ENCODE data around the gene OR6J1.
"Not testable (repeated sequence)": the region's sequence is repeated elsewhere in the genome, so short reads cannot be mapped to it uniquely, and the experiment has no call there.

OR6J1 gene

GRCh38 chr14:22630486-22630885 lies 13.7 kb downstream of the OR6J1 start:
- TF ChIP-seq ZFX (IDR thresholded peaks at IDR 0.05) = no peak
- TF ChIP-seq, protein P1, sequence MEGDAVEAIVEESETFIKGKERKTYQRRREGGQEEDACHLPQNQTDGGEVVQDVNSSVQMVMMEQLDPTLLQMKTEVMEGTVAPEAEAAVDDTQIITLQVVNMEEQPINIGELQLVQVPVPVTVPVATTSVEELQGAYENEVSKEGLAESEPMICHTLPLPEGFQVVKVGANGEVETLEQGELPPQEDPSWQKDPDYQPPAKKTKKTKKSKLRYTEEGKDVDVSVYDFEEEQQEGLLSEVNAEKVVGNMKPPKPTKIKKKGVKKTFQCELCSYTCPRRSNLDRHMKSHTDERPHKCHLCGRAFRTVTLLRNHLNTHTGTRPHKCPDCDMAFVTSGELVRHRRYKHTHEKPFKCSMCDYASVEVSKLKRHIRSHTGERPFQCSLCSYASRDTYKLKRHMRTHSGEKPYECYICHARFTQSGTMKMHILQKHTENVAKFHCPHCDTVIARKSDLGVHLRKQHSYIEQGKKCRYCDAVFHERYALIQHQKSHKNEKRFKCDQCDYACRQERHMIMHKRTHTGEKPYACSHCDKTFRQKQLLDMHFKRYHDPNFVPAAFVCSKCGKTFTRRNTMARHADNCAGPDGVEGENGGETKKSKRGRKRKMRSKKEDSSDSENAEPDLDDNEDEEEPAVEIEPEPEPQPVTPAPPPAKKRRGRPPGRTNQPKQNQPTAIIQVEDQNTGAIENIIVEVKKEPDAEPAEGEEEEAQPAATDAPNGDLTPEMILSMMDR (conservative IDR thresholded peaks at IDR 0.05) = no peak
- H3K27ac ChIP-seq = no peak overlapping the region

- TF ChIP-seq ZFX (IDR thresholded peaks at IDR 0.05) = no peak
- TF ChIP-seq, protein P1 (conservative IDR thresholded peaks at IDR 0.05) = no peak
- H3K27ac ChIP-seq = no peak overlapping the region
Observed at GRCh38 chr14:22630066-22630465, 14.1 kb downstream of the OR6J1 start.

DNA sequence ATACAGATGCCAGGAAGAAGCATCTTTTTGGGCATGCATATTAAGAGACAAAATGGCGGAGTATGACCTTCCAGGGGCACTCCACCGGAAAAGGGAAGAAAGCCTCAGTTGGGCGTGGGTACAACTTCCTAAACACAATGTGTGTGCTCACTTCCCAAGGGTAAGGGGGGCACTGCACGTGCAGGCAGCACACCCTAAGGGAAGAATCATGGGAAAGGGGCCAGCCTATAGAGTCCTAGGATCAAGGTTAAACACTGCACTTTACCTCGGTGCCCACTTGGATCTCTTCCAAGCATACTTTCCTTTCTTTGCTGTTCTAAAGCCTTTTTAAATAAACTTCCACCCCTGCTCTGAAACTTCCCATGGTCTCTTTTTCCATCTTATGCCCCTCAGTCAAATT lies 14.8 kb downstream of the OR6J1 start:
- H3K27ac ChIP-seq = no peak overlapping the region
- TF ChIP-seq ZFX (IDR thresholded peaks at IDR 0.05) = no peak
- TF ChIP-seq, protein P1 (conservative IDR thresholded peaks at IDR 0.05) = no peak

GRCh38 chr14:22627506-22628263 lies 16.5 kb downstream of the OR6J1 start:
- no peak overlapping the region for H3K27ac ChIP-seq
- no peak for TF ChIP-seq ZFX (IDR thresholded peaks at IDR 0.05)
- TF ChIP-seq, protein P1 (conservative IDR thresholded peaks at IDR 0.05) = no peak

- no peak overlapping the region for H3K27ac ChIP-seq
- no peak for TF ChIP-seq ZFX (IDR thresholded peaks at IDR 0.05)
- TF ChIP-seq, protein P1 (conservative IDR thresholded peaks at IDR 0.05) = no peak
Observed at GRCh38 chr14:22626590-22626989, 17.6 kb downstream of the OR6J1 start.

- H3K27ac ChIP-seq = no peak overlapping the region
- TF ChIP-seq ZFX (IDR thresholded peaks at IDR 0.05) = no peak
- TF ChIP-seq, protein P1 (conservative IDR thresholded peaks at IDR 0.05) = no peak
Observed at GRCh38 chr14:22623047-22623446, 21.1 kb downstream of the OR6J1 start.

DNA sequence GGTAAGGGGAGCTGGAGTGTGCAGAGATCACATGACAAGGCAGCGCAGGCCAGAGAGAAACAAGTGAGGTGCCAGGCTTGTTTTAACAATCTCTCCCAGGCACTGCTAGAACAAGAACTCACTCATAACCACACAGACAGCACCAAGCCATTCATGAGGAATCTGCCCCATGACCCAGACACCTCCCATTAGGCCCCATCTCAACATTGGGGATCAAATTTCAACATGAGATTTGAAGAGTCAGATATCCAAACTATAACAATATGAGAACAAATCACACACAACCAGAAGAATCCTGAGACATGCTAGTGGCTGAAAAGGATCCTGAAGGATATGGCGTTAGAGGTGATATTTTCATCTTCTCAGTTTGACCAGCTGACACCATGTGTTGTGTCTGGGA lies 21.9 kb downstream of the OR6J1 start:
- TF ChIP-seq, protein P1 (conservative IDR thresholded peaks at IDR 0.05) = no peak
- TF ChIP-seq ZFX (IDR thresholded peaks at IDR 0.05) = no peak
- no peak overlapping the region for H3K27ac ChIP-seq

DNA sequence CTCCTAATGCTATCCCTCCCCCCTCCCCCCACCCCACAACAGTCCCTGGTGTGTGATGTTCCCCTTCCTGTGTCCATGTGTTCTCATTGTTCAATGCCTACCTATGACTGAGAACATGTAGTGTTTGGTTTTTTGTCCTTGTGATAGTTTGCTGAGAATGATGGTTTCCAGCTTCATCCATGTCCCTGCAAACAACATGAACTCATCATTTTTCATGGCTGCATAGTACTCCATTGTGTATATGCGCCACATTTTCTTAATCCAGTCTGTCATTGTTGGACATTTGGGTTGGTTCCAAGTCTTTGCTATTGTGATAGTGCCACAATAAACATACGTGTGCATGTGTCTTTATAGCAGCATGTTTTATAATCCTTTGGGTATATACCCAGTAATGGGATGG lies 28.4 kb downstream of the OR6J1 start:
- H3K27ac ChIP-seq = not testable (repeated sequence)
